HepG2 (cell line): Measurements from ENCODE around the gene LCE3A.

Experiments used
- FOSL1 ChIP-seq: sonication (generic); formaldehyde crosslinking; IDR thresholded peaks from 2 replicates; pipeline ENCODE4 v1.9.0; 2021; ENCODE audit warnings: missing genetic modification reagents, borderline replicate concordance
- FOXJ3 ChIP-seq: sonication (generic); formaldehyde crosslinking; IDR thresholded peaks from 2 replicates; pipeline ENCODE4 v1.4.0; 2020; ENCODE audit warnings: missing genetic modification reagents, mild to moderate bottlenecking, borderline replicate concordance
- FOXP1 ChIP-seq, 2 experiments: fragments of 450-650 bp in 1 of 2; IDR thresholded peaks; 2 replicates each; pipeline ENCODE4 v1.6.1; 2017 to 2018; ENCODE audit warnings: antibody characterized with exemption in 1 of 2
- ISL2 ChIP-seq: sonication (generic); formaldehyde crosslinking; IDR thresholded peaks from 2 replicates; pipeline ENCODE4 v1.5.0; 2020; ENCODE audit warnings: missing genetic modification reagents
- KLF13 ChIP-seq: sonication (generic); formaldehyde crosslinking; IDR thresholded peaks from 2 replicates; pipeline ENCODE4 v1.4.0; 2020; ENCODE audit warnings: mild to moderate bottlenecking, missing genetic modification reagents
- REST ChIP-seq, 2 experiments: IDR thresholded peaks; 2 replicates each; pipeline ENCODE4 v1.6.1; 2011 to 2012; ENCODE audit warnings: low read length in 2 of 2, borderline replicate concordance in 1 of 2, low read depth in 1 of 2, mild to moderate bottlenecking in 1 of 2, moderate library complexity in 1 of 2
- YY1 ChIP-seq: IDR thresholded peaks from 2 replicates; pipeline ENCODE4 v1.6.1; 2011; ENCODE audit warnings: low read length, low read depth, moderate library complexity, mild to moderate bottlenecking; ENCODE audit not compliant: insufficient read depth, insufficient replicate concordance
- ZNF263 ChIP-seq: sonication (generic); formaldehyde crosslinking; IDR thresholded peaks from 2 replicates; pipeline ENCODE4 v1.4.0; 2020; ENCODE audit warnings: missing genetic modification reagents

DNA sequence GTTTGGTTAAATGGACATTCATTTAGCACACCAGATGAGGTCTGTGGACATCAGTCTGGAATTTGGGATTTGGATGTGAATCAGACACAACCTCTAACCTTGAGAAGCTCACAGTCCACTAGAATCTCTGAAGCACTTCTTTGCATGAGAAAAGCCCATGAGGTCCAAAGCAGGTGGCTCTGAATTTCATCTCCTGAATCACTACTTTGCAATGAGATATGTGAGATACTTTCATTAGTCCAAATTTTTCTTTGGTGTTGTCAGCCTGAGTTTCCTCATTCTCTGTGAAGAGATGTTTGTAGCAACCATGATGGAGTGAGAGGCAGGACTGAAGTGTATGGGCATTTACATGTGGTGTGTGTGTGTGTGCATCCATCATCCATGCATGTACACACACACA is 23.8 kb upstream of the LCE3A start:
- TF ChIP-seq KLF13 (CRISPR knock-in tag), result no peak
- TF ChIP-seq REST (IDR thresholded peaks at IDR 0.05; ENCODE audit: borderline replicate concordance in 1 of 2, low read depth in 1 of 2, low read length in 2 of 2), result no peak
- no peak for TF ChIP-seq YY1
- no peak for TF ChIP-seq FOXJ3 (CRISPR knock-in tag)
- TF ChIP-seq ZNF263 (CRISPR knock-in tag), result no peak
- TF ChIP-seq ISL2 (CRISPR knock-in tag), result no peak
- no peak for TF ChIP-seq FOSL1 (CRISPR knock-in tag)
- TF ChIP-seq FOXP1 (IDR thresholded peaks at IDR 0.05), result no peak
- TF ChIP-seq FOXP1 (CRISPR knock-in tag; IDR thresholded peaks at IDR 0.05), result no peak
